Psoas muscle (tissue), 8 donors: Measurements from ENCODE around the gene TDG. TPM values are rescaled to one million over a fixed set of nuclear protein-coding genes. Genes with fewer than 3 reads are reported as not detected.

Experiments
- ATAC-seq, 4 donors: fragments of 200-7000 bp; cut with Tn5 transposase; one replicate each; pipeline ENCODE4 v1.9.1; 2020; ENCODE audit warnings: moderate library complexity in 3 of 4, mild to moderate bottlenecking in 2 of 4
- DNase-seq, 2 donors: peaks; one replicate each; pipeline ENCODE4 v3.0.0-alpha.2; 2020
- H3K27ac ChIP-seq: fragments of 200-600 bp; one replicate; pipeline ENCODE4 v1.8.0; 2022
- H3K27me3 ChIP-seq, 3 donors: fragments of 200-600 bp in 1 of 3; one replicate each; pipeline versions ENCODE4 v1.6.1 to v1.8.0; 2013 to 2022; ENCODE audit warnings: low read length in 2 of 3, mild to moderate bottlenecking in 2 of 3, moderate library complexity in 1 of 3; ENCODE audit not compliant: insufficient read depth in 3 of 3
- H3K36me3 ChIP-seq, 2 donors: fragments of 200-600 bp in 1 of 2; one replicate each; pipeline versions ENCODE4 v1.6.1 to v1.8.0; 2013 to 2022; ENCODE audit warnings: low read depth in 1 of 2, mild to moderate bottlenecking in 1 of 2, moderate library complexity in 1 of 2; ENCODE audit not compliant: insufficient read depth in 1 of 2
- H3K4me1 ChIP-seq: fragments of 200-600 bp; one replicate; pipeline ENCODE4 v1.8.0; 2022
- H3K4me3 ChIP-seq: fragments of 200-600 bp; one replicate; pipeline ENCODE4 v1.8.0; 2022; ENCODE audit warnings: mild to moderate bottlenecking
- H3K9me3 ChIP-seq: fragments of 200-600 bp; one replicate; pipeline ENCODE4 v1.8.0; 2022
- CTCF ChIP-seq: fragments of 200-600 bp; IDR thresholded peaks from one replicate; pipeline ENCODE4 v1.8.0; 2022; ENCODE audit warnings: antibody characterized with exemption
- WGBS, 3 donors: extraction: QIAGEN DNeasy Blood & Tissue Kit; methylation state at CpG; one replicate each; pipeline versions ENCODE4 v1.1.6 to v1.1.7; 2013; 5-methylcytosine and 5-hydroxymethylcytosine counted together
- intact Hi-C, 2 donors: fragments of 100-400 bp; cut with DNase I; formaldehyde crosslinking; loops; one replicate each; pipeline versions ENCODE4 v1.11.0 to v1.14.2; 2022
- polyA plus RNA-seq, 3 donors: library from polyadenylated mRNA; stranded (reverse); fragments of 200-250 nt; gene quantifications; one replicate each; pipeline ENCODE4 v1.2.3, GENCODE V29; 2013
- total RNA-seq, 4 donors: library from RNA; stranded (reverse); fragmentation: NEBNext Ultra II Directional in 2 of 4; extraction: Animal tissue kit (Norgen Biotek cat#: 25700) in 2 of 4; gene quantifications; one replicate each; pipeline versions ENCODE4 v1.2.1 to v1.2.4, GENCODE V29; 2021 to 2023
- donor health status: healthy with polysubstance abuse.
- donor health status: DM: no; HTN: no; CAD: no; lungs with moderate emphysema.
- donor health status: Bipolar disorder and iron deficiency.
- donor health status: healthy.
- donor health status: DM: yes; HTN: yes; CAD: no.
- donor health status: DM: no; HTN: no; CAD: no.
- donor health status: DM: no; HTN: no; CAD: no.
- donor health status: DM: yes; HTN: yes; CAD: no.

The TDG gene
- total and polyA plus RNA-seq, 7 donors: 5.5 to 15.5 (median 11.2) TPM

DNA sequence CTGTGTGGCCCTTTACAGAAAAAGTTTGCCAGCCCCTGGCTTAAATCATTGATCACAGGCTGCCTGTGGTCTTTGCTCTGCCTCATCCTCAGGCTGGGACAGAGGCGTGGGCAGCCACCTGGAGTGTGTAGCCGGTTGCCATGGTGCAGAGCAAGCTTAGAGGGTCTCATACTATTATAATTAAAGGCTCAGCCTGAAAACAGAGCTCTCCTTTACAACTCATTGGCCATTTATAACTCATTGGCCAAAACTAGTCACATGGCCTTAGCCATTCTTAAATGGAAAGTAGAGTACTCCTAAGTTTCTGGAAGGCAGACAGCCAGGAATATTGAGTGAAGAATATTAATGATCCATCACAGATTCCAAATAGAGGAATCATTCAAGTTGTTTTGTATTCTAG, 32.4 kb upstream of the TDG start:
- WGBS, 3 donors: 75 to 82% (median 76%) methylated on average over 2 of the region's 2 CpGs
- Histone ChIP-seq H3K4me1 (peaks cover 31% of the 10 kb centered on the region), H3K9me3 (no peaks in the 10 kb centered on the region), H3K36me3 (peaks cover 18 to 69% of the 10 kb centered on the region in 2 donors), H3K27me3 (no peaks in the 10 kb centered on the region), H3K27ac (no peak overlapping the region), H3K4me3 (peak overlapping the region; percentile 87)
- TF ChIP-seq CTCF: no peak
- no peak for DNase-seq
- ATAC-seq: no peak
- intact Hi-C loops: loop anchor here (5.0 to 10.0 kb wide), 4 partner anchors 34 to 1182 kb away; partner anchors contain the start of gene TDG (in 1 of the 2)

DNA sequence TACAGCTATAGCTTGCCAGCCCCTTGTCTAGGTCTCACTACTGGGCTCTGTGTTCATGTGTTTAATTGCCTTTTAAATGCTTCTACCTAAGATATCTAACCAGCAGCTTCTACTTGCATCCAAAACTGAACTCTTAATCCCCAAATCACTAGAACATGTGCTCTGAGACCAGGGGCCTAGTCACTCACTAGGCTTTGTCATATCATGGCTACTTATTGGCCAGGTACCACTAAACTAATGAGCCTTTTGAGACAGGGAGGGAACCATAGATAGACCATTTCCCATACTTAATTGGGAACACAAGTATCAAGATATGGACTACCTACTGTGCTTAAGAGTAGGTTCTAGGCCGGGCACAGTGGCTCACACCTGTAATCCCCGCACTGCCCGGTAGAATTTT, 29.0 kb upstream of the TDG start:
- DNase-seq (no peak), ATAC-seq (no peak)
- H3K4me1 ChIP-seq: peaks cover 20% of the 10 kb centered on the region
- TF ChIP-seq CTCF: no peak
- H3K27ac ChIP-seq: no peak overlapping the region
- H3K4me3 ChIP-seq: no peak overlapping the region
- no peaks in the 10 kb centered on the region for H3K9me3 ChIP-seq
- 95 to 96% (median 95%) methylated on average over 3 of the region's 3 CpGs for WGBS, 3 donors
- H3K36me3 ChIP-seq: peaks cover 26 to 100% of the 10 kb centered on the region in 2 donors
- intact Hi-C loops: loop anchor here in 1 of 2 donors (10.0 kb wide), 2 partner anchors 168 to 1178 kb away; no protein-coding TSS in a partner anchor
- H3K27me3 ChIP-seq: no peaks in the 10 kb centered on the region

GRCh38 chr12:103944964-103945363, 20.7 kb upstream of the TDG start:
- no peak for ATAC-seq

DNA sequence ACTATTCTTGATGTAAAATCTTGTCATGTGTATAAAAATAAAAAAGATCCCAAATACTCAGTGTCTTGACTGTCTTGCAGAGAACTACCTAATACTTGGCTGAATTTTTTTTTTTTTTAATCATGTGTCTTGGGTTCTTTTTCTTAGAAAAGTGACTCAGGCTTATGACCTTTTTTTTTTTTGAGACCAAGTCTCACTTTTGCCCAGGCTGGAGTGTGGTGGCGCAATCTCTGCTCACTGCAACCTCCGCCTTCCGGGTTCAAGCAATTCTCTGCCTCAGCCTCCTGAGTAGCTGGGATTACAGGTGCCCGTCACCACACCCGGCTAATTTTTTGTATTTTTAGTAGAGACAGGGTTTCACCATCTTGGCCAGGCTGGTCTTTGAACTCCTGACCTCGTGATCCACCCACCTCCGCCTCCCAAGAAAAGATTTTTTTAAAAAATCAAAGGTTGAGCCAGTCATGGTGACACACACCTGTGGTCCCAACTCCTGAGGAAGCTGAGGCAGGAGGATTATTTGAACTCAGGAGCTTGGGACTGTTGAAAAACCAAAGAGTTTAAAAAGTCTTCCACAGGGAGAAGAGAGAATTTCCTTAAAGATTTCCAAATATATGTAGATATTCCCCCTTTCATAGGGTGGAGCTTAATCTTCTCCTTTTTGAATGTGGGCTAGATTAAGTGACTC, 17.7 kb upstream of the TDG start:
- Histone ChIP-seq H3K4me3 (no peak overlapping the region), H3K36me3 (peaks cover 22 to 100% of the 10 kb centered on the region in 2 donors), H3K27ac (no peak overlapping the region), H3K9me3 (no peaks in the 10 kb centered on the region), H3K27me3 (no peaks in the 10 kb centered on the region), H3K4me1 (no peaks in the 10 kb centered on the region)
- intact Hi-C loops: loop anchor here (5.0 to 10.0 kb wide), 3 partner anchors 34 to 1187 kb away; no protein-coding TSS in a partner anchor
- ATAC-seq (no peak), DNase-seq (no peak)
- TF ChIP-seq CTCF: no peak
- 90 to 95% (median 95%) methylated on average over 7 of the region's 7 CpGs for WGBS, 3 donors

More at GRCh38 chr12:103944964-103945363, 20.7 kb upstream of the TDG start:
- intact Hi-C loops: loop anchor here (5.0 to 10.0 kb wide), 4 partner anchors 37 to 1190 kb away; no protein-coding TSS in a partner anchor
- WGBS, 3 donors: 71 to 78% (median 72%) methylated on average over 3 of the region's 3 CpGs
- no peak for TF ChIP-seq CTCF
- Histone ChIP-seq H3K9me3 (no peaks in the 10 kb centered on the region), H3K27me3 (no peaks in the 10 kb centered on the region), H3K36me3 (peaks cover 24 to 100% of the 10 kb centered on the region in 2 donors), H3K4me3 (no peak overlapping the region), H3K4me1 (no peaks in the 10 kb centered on the region), H3K27ac (no peak overlapping the region)
- DNase-seq: no peak
